HEK293 (cell line): ENCODE results near the gene TMEM17.

Experiments used
- CTCF ChIP-seq: fragments of 450-650 bp; formaldehyde crosslinking; IDR thresholded peaks from 2 replicates; pipeline ENCODE4 v1.5.1; 2016; ENCODE audit warnings: missing biosample characterization, missing genetic modification characterization
- REST ChIP-seq: fragments of 450-650 bp; formaldehyde crosslinking; IDR thresholded peaks from 2 replicates; pipeline ENCODE4 v1.5.1; 2016; ENCODE audit warnings: missing biosample characterization, missing genetic modification characterization
- YY1 ChIP-seq: fragments of 450-650 bp; formaldehyde crosslinking; IDR thresholded peaks from 2 replicates; pipeline ENCODE4 v1.5.1; 2018; ENCODE audit warnings: missing biosample characterization, missing genetic modification characterization
- ZBTB44 ChIP-seq: fragments of 450-650 bp; IDR thresholded peaks from 2 replicates; pipeline ENCODE4 v1.5.1; 2018; ENCODE audit warnings: missing biosample characterization, mild to moderate bottlenecking, missing genetic modification characterization
- ZBTB7A ChIP-seq: fragments of 450-650 bp; formaldehyde crosslinking; IDR thresholded peaks from 2 replicates; pipeline ENCODE4 v1.5.1; 2016; ENCODE audit warnings: low read depth, missing biosample characterization, missing genetic modification characterization
- ZFP3 ChIP-seq: fragments of 450-650 bp; formaldehyde crosslinking; IDR thresholded peaks from 2 replicates; pipeline ENCODE4 v1.5.1; 2016; ENCODE audit warnings: low read depth, missing biosample characterization, missing genetic modification characterization
- ZFP41 ChIP-seq: fragments of 450-650 bp; formaldehyde crosslinking; IDR thresholded peaks from 2 replicates; pipeline ENCODE4 v1.5.1; 2016; ENCODE audit warnings: missing biosample characterization, missing genetic modification characterization, borderline replicate concordance
- ZNF280D ChIP-seq: fragments of 450-650 bp; formaldehyde crosslinking; IDR thresholded peaks from 2 replicates; pipeline ENCODE4 v1.5.1; 2016; ENCODE audit warnings: missing biosample characterization, missing genetic modification characterization
- ZNF544 ChIP-seq: fragments of 450-650 bp; formaldehyde crosslinking; IDR thresholded peaks from 2 replicates; pipeline ENCODE4 v1.5.0; 2017; ENCODE audit warnings: missing biosample characterization, missing genetic modification characterization

- no peak for TF ChIP-seq CTCF (tag by site-specific recombination)
- no peak for TF ChIP-seq ZFP3
- TF ChIP-seq ZBTB44 (tag by site-specific recombination): no peak
- TF ChIP-seq ZNF280D (tag by site-specific recombination): no peak
- TF ChIP-seq YY1 (tag by site-specific recombination): no peak
- TF ChIP-seq REST (tag by site-specific recombination): no peak
- no peak for TF ChIP-seq ZFP41 (tag by site-specific recombination)
- TF ChIP-seq ZNF544 (tag by site-specific recombination): no peak
- TF ChIP-seq ZBTB7A: no peak
Observed at GRCh38 chr2:62505109-62505749, 766 bp downstream of the TMEM17 start.
